ENCODE measurements around the gene ACTR3C. TPM values are rescaled to one million over a fixed set of nuclear protein-coding genes. Genes with fewer than 3 reads are reported as not detected.

Gene ACTR3C
- total RNA-seq, 4 donors from 2014 or later, result 8.3 to 25.6 (median 17.4) TPM

DNA sequence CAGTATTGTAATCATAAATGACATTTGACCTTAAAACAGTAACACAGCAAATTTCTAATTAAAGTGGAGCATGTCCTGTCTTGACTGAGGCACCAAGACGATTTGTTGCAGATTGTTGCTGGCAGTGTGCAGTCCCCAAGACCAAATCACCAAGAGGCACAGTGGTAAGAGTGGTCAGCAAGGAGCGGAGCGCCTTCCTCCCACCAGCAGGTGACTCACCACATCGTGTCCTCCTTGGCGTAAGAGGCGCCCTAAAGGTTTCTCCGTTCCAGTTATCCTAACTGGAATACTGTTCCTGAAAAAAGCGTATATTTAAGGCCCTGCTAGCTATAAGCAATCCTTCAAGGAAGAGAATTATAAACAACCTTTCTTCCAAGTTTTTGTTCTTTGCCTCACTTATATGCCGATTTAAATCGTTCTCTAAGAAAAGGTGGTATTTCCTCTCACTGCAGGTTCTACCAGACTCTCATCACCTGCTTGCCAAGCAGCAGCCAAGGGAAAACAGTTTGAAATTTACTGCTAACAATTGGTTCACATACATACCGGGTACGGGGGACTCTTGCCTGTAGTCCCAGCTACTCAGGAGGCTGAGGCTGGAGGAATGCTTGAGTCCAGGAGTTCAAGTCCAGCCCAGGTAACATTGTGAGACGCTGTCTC is 34.6 kb upstream of the ACTR3C start:
- intact Hi-C loops (cut with DNase I), result loop anchor here (5.0 kb wide), 1 partner anchor 64 kb away; no protein-coding TSS in a partner anchor
- 57 to 71% methylated on average over 11 to 13 of the region's 13 CpGs for WGBS, 2 donors
- Histone ChIP-seq H3K9me3 (no peaks in the 10 kb centered on the region), H3K27me3 (no peaks in the 10 kb centered on the region), H3K27ac (no peak overlapping the region), H3K36me3 (no peaks in the 10 kb centered on the region), H3K4me3 (no peak overlapping the region), H3K4me1 (peaks cover 0 to 4% (median 0%) of the 10 kb centered on the region in 3 donors)
- no peak for DNase-seq
- TF ChIP-seq POLR2A (IDR thresholded peaks at IDR 0.05), result no peak
- TF ChIP-seq, protein P1, sequence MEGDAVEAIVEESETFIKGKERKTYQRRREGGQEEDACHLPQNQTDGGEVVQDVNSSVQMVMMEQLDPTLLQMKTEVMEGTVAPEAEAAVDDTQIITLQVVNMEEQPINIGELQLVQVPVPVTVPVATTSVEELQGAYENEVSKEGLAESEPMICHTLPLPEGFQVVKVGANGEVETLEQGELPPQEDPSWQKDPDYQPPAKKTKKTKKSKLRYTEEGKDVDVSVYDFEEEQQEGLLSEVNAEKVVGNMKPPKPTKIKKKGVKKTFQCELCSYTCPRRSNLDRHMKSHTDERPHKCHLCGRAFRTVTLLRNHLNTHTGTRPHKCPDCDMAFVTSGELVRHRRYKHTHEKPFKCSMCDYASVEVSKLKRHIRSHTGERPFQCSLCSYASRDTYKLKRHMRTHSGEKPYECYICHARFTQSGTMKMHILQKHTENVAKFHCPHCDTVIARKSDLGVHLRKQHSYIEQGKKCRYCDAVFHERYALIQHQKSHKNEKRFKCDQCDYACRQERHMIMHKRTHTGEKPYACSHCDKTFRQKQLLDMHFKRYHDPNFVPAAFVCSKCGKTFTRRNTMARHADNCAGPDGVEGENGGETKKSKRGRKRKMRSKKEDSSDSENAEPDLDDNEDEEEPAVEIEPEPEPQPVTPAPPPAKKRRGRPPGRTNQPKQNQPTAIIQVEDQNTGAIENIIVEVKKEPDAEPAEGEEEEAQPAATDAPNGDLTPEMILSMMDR (IDR thresholded peaks at IDR 0.05), result no peak

DNA sequence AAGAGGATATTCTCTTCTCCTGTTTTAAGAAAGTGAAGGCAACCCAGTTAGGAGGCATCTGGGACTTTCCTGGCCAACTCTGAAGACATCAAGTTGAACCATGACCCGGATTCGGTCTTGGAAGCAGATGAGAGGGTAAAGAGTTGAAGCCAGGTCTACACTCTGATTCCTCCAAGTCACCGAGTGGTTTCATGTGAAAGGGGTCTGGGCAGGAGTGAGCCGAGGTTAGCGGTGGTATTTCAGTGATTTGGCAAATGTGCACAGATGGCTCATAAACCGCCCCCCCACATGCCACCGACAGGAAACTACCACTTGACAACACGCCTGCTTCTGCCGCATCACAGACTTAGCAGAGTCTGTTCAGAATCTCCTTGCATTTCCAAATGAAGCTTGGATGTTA is 33.9 kb upstream of the ACTR3C start:
- 41 to 42% methylated on average over 8 to 9 of the region's 9 CpGs for WGBS, 2 donors
- intact Hi-C loops (cut with DNase I), result loop anchor here (5.0 kb wide), 1 partner anchor 65 kb away; no protein-coding TSS in a partner anchor
- H3K4me1 ChIP-seq, result peaks cover 0 to 4% (median 0%) of the 10 kb centered on the region in 3 donors
- H3K27me3 ChIP-seq, result no peaks in the 10 kb centered on the region
- H3K9me3 ChIP-seq, result no peaks in the 10 kb centered on the region
- no peaks in the 10 kb centered on the region for H3K36me3 ChIP-seq
- no peak overlapping the region for H3K4me3 ChIP-seq
- TF ChIP-seq, protein P1 (IDR thresholded peaks at IDR 0.05), result no peak
- no peak for TF ChIP-seq POLR2A (IDR thresholded peaks at IDR 0.05)
- no peak overlapping the region for H3K27ac ChIP-seq
- no peak for DNase-seq

- H3K36me3 ChIP-seq, result no peaks in the 10 kb centered on the region
- intact Hi-C loops (cut with DNase I), result loop anchor here (5.0 kb wide), 1 partner anchor 66 kb away; no protein-coding TSS in a partner anchor
- H3K4me1 ChIP-seq, result peaks cover 0 to 4% (median 0%) of the 10 kb centered on the region in 3 donors
- 12 to 14% methylated on average over 5 to 6 of the region's 6 CpGs for WGBS, 2 donors
- no peak overlapping the region for H3K27ac ChIP-seq
- no peak for TF ChIP-seq POLR2A (IDR thresholded peaks at IDR 0.05)
- TF ChIP-seq, protein P1 (IDR thresholded peaks at IDR 0.05), result peak; percentile 17 to 68 (median 35)
- DNase-seq, result no peak
- no peaks in the 10 kb centered on the region for H3K9me3 ChIP-seq
- H3K27me3 ChIP-seq, result no peaks in the 10 kb centered on the region
- no peak overlapping the region for H3K4me3 ChIP-seq
Measured at GRCh38 chr7:150356265-150356897, 33.0 kb upstream of the ACTR3C start.

GRCh38 chr7:150355666-150356059 is 32.3 kb upstream of the ACTR3C start:
- H3K4me1 ChIP-seq, result peaks cover 0 to 4% (median 0%) of the 10 kb centered on the region in 3 donors
- H3K9me3 ChIP-seq, result no peaks in the 10 kb centered on the region
- H3K36me3 ChIP-seq, result no peaks in the 10 kb centered on the region
- H3K27me3 ChIP-seq, result no peaks in the 10 kb centered on the region
- TF ChIP-seq, protein P1 (IDR thresholded peaks at IDR 0.05), result no peak
- no peak for TF ChIP-seq POLR2A (IDR thresholded peaks at IDR 0.05)
- intact Hi-C loops (cut with DNase I), result loop anchor here (5.0 kb wide), 1 partner anchor 67 kb away; no protein-coding TSS in a partner anchor
- WGBS, 2 donors, result 58 to 59% methylated on average over 1 of the region's 1 CpG
- H3K4me3 ChIP-seq, result no peak overlapping the region
- peak overlapping the region in 1 of 4 donors; percentile 18 for H3K27ac ChIP-seq
- DNase-seq, result no peak

DNA sequence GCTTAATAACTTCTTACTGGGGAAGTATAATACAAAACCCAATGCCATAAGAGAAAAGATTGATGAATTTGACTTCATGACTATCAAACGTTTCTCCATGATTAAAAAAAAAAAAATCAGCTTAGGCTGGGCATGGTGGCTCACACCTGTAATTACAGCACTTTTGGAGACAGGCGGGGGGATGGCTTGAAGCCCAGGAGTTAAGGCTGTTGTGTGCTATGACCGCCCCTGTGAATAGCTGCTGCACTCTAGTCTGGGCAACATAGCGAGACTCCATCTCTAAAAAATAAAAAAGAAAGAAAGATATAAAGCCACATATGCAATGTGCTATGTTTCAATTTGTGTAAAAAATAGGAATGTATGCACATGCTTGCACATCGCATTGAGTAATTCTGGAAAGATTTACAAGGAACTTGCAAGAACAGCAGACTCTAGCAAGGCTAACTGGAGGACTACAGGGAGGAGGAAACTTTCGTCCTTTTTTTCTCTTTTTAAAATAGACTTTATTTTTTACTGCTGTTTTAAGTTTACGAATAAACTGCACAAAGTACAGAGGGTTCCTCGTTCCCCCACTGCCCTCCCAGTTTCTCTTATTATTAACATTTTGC is 28.3 kb upstream of the ACTR3C start:
- Histone ChIP-seq H3K36me3 (no peaks in the 10 kb centered on the region), H3K4me3 (no peak overlapping the region), H3K9me3 (no peaks in the 10 kb centered on the region), H3K27ac (no peak overlapping the region), H3K4me1 (peaks cover 0 to 4% (median 0%) of the 10 kb centered on the region in 3 donors), H3K27me3 (no peaks in the 10 kb centered on the region)
- WGBS, 2 donors, result 47 to 57% methylated on average over 8 of the region's 8 CpGs
- TF ChIP-seq, protein P1 (IDR thresholded peaks at IDR 0.05), result no peak
- TF ChIP-seq POLR2A (IDR thresholded peaks at IDR 0.05), result no peak
- DNase-seq, result no peak
- intact Hi-C loops (cut with DNase I), result no loop called here
